ENCODE results near the gene SIT1.
A peak's percentile ranks its signal among the peaks of the same experiment; 100 is the strongest.
"Not testable (repeated sequence)": the region's sequence is repeated elsewhere in the genome, so short reads cannot be mapped to it uniquely, and the experiment has no call there.

The SIT1 gene

GRCh38 chr9:35635730-35636129 is 15.0 kb downstream of the SIT1 start:
- DNase-seq, result no peak

- no peak for DNase-seq
Measured at GRCh38 chr9:35629597-35629996, 21.1 kb downstream of the SIT1 start.

- no peak for DNase-seq
Measured at GRCh38 chr9:35628389-35628991, 22.2 kb downstream of the SIT1 start.

- no peak for DNase-seq
Measured at GRCh38 chr9:35627575-35627974, 23.2 kb downstream of the SIT1 start.

- no peak for DNase-seq
Measured at GRCh38 chr9:35619800-35620158, 31.0 kb downstream of the SIT1 start.

GRCh38 chr9:35618854-35619799 is 31.6 kb downstream of the SIT1 start:
- DNase-seq, result no peak

GRCh38 chr9:35618325-35618727 is 32.4 kb downstream of the SIT1 start, which contains the start of gene CD72:
TSS of gene CD72 (minus strand) at chr9:35618413. CDS start at chr9:35618303, 110 bp downstream.
- no peak for DNase-seq

- no peak for DNase-seq
Measured at GRCh38 chr9:35617548-35617947, 33.2 kb downstream of the SIT1 start.

GRCh38 chr9:35616681-35617459 is 33.9 kb downstream of the SIT1 start:
- DNase-seq, result peak; percentile 31 to 51 (median 34)

GRCh38 chr9:35615981-35616680 is 34.6 kb downstream of the SIT1 start:
- no peak for DNase-seq

GRCh38 chr9:35612843-35613242 is 37.9 kb downstream of the SIT1 start:
- no peak for DNase-seq

- DNase-seq, result not testable (repeated sequence)
Measured at GRCh38 chr9:35612066-35612465, 38.7 kb downstream of the SIT1 start.

- DNase-seq, result peak in 3 of 4 experiments; percentile 21 to 40 (median 21)
Measured at GRCh38 chr9:35611230-35611797, 39.4 kb downstream of the SIT1 start.

GRCh38 chr9:35609820-35610163 is 40.9 kb downstream of the SIT1 start:
- no peak for DNase-seq

- DNase-seq, result no peak
Measured at GRCh38 chr9:35609001-35609819, 41.5 kb downstream of the SIT1 start.

- DNase-seq, result no peak
Measured at GRCh38 chr9:35608221-35608620, 42.5 kb downstream of the SIT1 start.

GRCh38 chr9:35606726-35607125 is 44.0 kb downstream of the SIT1 start:
- no peak for DNase-seq

- DNase-seq, result no peak
Measured at GRCh38 chr9:35606138-35606504, 44.6 kb downstream of the SIT1 start.

- peak in 1 of 4 experiments; percentile 17 for DNase-seq
Measured at GRCh38 chr9:35605351-35606137, 45.2 kb downstream of the SIT1 start.

GRCh38 chr9:35604578-35605350 is 46.0 kb downstream of the SIT1 start, which contains the start of gene TESK1:
TSS of gene TESK1 (plus strand) at chr9:35605262. CDS start at chr9:35605620, 358 bp downstream.
- DNase-seq, result peak; percentile 61 to 78 (median 72)
